Heart left ventricle (tissue), 16 donors: ENCODE results near the gene DDB1. TPM values are rescaled to one million over a fixed set of nuclear protein-coding genes. Genes with fewer than 3 reads are reported as not detected.
A peak's percentile ranks its signal among the peaks of the same experiment; 100 is the strongest.

Experiments used
- ATAC-seq, 4 donors: fragments of 200-7000 bp; cut with Tn5 transposase; one replicate each; pipeline ENCODE4 v1.9.1; 2020 to 2022; ENCODE audit warnings: moderate library complexity in 4 of 4, mild to moderate bottlenecking in 3 of 4, moderate number of reproducible peaks in 1 of 4
- DNase-seq, 5 donors: peaks; one replicate each; pipeline ENCODE4 v3.0.0-alpha.2; 2020
- H3K27ac ChIP-seq, 12 donors: fragments of 200-600 bp; sonication (generic) in 4 of 12; one replicate each; pipeline versions ENCODE4 v1.5.0 to v1.8.0; 2016 to 2022; ENCODE audit warnings: mild to moderate bottlenecking in 2 of 12
- H3K27me3 ChIP-seq, 9 donors: fragments of 200-600 bp; sonication (generic) in 2 of 9; one replicate each; pipeline versions ENCODE4 v1.5.1 to v1.8.0; 2016 to 2022; ENCODE audit warnings: mild to moderate bottlenecking in 3 of 9
- H3K36me3 ChIP-seq, 9 donors: fragments of 200-600 bp; sonication (generic) in 2 of 9; one replicate each; pipeline versions ENCODE4 v1.5.0 to v1.8.0; 2018 to 2022; ENCODE audit warnings: mild to moderate bottlenecking in 2 of 9
- H3K4me1 ChIP-seq, 12 donors: fragments of 200-600 bp; sonication (generic) in 4 of 12; one replicate each; pipeline versions ENCODE4 v1.5.0 to v1.8.0; 2016 to 2022; ENCODE audit warnings: mild to moderate bottlenecking in 3 of 12
- H3K4me3 ChIP-seq, 12 donors: fragments of 200-600 bp; sonication (generic) in 4 of 12; one replicate each; pipeline versions ENCODE4 v1.5.0 to v1.8.0; 2017 to 2022; ENCODE audit warnings: mild to moderate bottlenecking in 9 of 12, moderate library complexity in 4 of 12
- H3K9me3 ChIP-seq, 12 donors: fragments of 200-600 bp; sonication (generic) in 4 of 12; one replicate each; pipeline versions ENCODE4 v1.5.0 to v1.8.0; 2016 to 2022; ENCODE audit warnings: mild to moderate bottlenecking in 1 of 12
- CTCF ChIP-seq, 12 donors: fragments of 200-600 bp; sonication (generic) in 4 of 12; IDR thresholded peaks; one replicate each; pipeline versions ENCODE4 v1.5.0 to v1.8.0; 2018 to 2022; ENCODE audit warnings: antibody characterized with exemption in 12 of 12, mild to moderate bottlenecking in 5 of 12
- POLR2A ChIP-seq, 2 donors: fragments of 450-650 bp; IDR thresholded peaks; one replicate each; pipeline ENCODE4 v1.6.1; 2017; ENCODE audit warnings: antibody characterized with exemption in 2 of 2, mild to moderate bottlenecking in 2 of 2, moderate library complexity in 2 of 2
- WGBS, 4 donors: extraction: QIAGEN DNeasy Blood & Tissue Kit in 2 of 4; methylation state at CpG; one replicate each; pipeline versions ENCODE4 v1.1.5 to v1.1.7; 2013 to 2018; 5-methylcytosine and 5-hydroxymethylcytosine counted together
- intact Hi-C, 10 donors: fragments of 100-400 bp; cut with DNase I; formaldehyde crosslinking; loops; one replicate each; pipeline versions ENCODE4 v1.11.1 to v1.14.2; 2022
- polyA plus RNA-seq, 2 donors: library from polyadenylated mRNA; stranded (reverse); fragments of 200-250 nt; gene quantifications; one replicate each; pipeline ENCODE4 v1.2.3, GENCODE V29; 2013
- total RNA-seq, 9 donors: library from RNA; depleted of rRNA in 2 of 9; stranded (reverse); fragments of >200 nt in 2 of 9; fragmentation: NEBNext Ultra II Directional in 3 of 9; extraction: Animal tissue kit (Norgen Biotek cat#: 25700) in 3 of 9; gene quantifications; one replicate each; pipeline versions ENCODE4 v1.1.0 to v1.2.4, GENCODE V29; 2016 to 2023
- donor health status: ischemic (EF 13 %, LVEDD 7.1; RV severe dilation, severe dysfunction).
- donor health status: healthy with polysubstance abuse.
- donor health status: DM: no; HTN: yes; CAD: no.
- donor health status: DM: no; HTN: no; CAD: no.
- donor health status: ischemic (EF 25% LVEDD 6.9; RV normal size, moderate dysfunction).
- donor health status: ischemic (EF 25% LVEDD 5.7; RV mildly dilated, moderate dysfunction).
- donor health status: healthy.
- donor health status: DM: yes; HTN: yes; CAD: no.
- donor health status: ischemic (EF 35%, LVEDD 5.7; RV mildly dilated, moderate dysfunction).
- donor health status: nonischemic (EF 11% LVEDD 7.7; RV severe dilation, severe dysfunction).
- donor health status: DM: yes; HTN: yes; CAD: no.
- donor health status: PGD.
- donor health status: ischemic (EF 29% LVEDD 5.4; RV normal size, mild dysfunction).
- donor health status: nonischemic (EF 23%, LVEDD 6.1; RV moderate dilation, normal function).

DDB1 gene
- total and polyA plus RNA-seq, 11 donors = 78.8 to 158 (median 130) TPM

- TF ChIP-seq POLR2A (IDR thresholded peaks at IDR 0.05) = no peak
- TF ChIP-seq CTCF (IDR thresholded peaks at IDR 0.05) = no peak
- ATAC-seq (no peak), DNase-seq (no peak)
- peaks cover 0 to 27% (median 17%) of the 10 kb centered on the region in 9 donors for H3K36me3 ChIP-seq
- no peak overlapping the region for H3K4me3 ChIP-seq
- peaks cover 0 to 12% (median 0%) of the 10 kb centered on the region in 12 donors for H3K4me1 ChIP-seq
- WGBS, 4 donors = 91 to 96% (median 94%) methylated on average over 6 of the region's 6 CpGs
- H3K9me3 ChIP-seq = no peaks in the 10 kb centered on the region
- no peaks in the 10 kb centered on the region for H3K27me3 ChIP-seq
- intact Hi-C loops = no loop called here
- H3K27ac ChIP-seq = no peak overlapping the region
These were observed 44.7 kb upstream of the DDB1 start for GRCh38 chr11:61377461-61378160.

GRCh38 chr11:61375761-61376108 is 42.8 kb upstream of the DDB1 start:
- no peak for DNase-seq
- TF ChIP-seq CTCF (IDR thresholded peaks at IDR 0.05) (no peak), POLR2A (IDR thresholded peaks at IDR 0.05) (no peak)
- Histone ChIP-seq H3K27me3 (no peaks in the 10 kb centered on the region), H3K9me3 (no peaks in the 10 kb centered on the region), H3K4me1 (peaks cover 0 to 12% (median 0%) of the 10 kb centered on the region in 12 donors), H3K27ac (no peak overlapping the region), H3K4me3 (no peak overlapping the region), H3K36me3 (peaks cover 0 to 29% (median 19%) of the 10 kb centered on the region in 9 donors)
- WGBS, 4 donors = 69 to 78% (median 76%) methylated on average over 6 of the region's 6 CpGs
- ATAC-seq = no peak
- intact Hi-C loops = no loop called here

- H3K9me3 ChIP-seq = no peaks in the 10 kb centered on the region
- H3K27me3 ChIP-seq = no peaks in the 10 kb centered on the region
- no peak overlapping the region for H3K27ac ChIP-seq
- DNase-seq = no peak
- WGBS, 4 donors = 82 to 94% (median 92%) methylated on average over 8 of the region's 8 CpGs
- peaks cover 0 to 54% (median 47%) of the 10 kb centered on the region in 9 donors for H3K36me3 ChIP-seq
- no peak overlapping the region for H3K4me3 ChIP-seq
- ATAC-seq = no peak
- intact Hi-C loops = no loop called here
- peaks cover 0 to 13% (median 0%) of the 10 kb centered on the region in 12 donors for H3K4me1 ChIP-seq
- TF ChIP-seq CTCF (IDR thresholded peaks at IDR 0.05) (no peak), POLR2A (IDR thresholded peaks at IDR 0.05) (no peak)
These were observed 39.9 kb upstream of the DDB1 start for GRCh38 chr11:61372659-61373420.

GRCh38 chr11:61370349-61371005 is 37.6 kb upstream of the DDB1 start:
- H3K27ac ChIP-seq = peak overlapping the region in 3 of 12 donors; percentile 1 to 49 (median 7)

More at GRCh38 chr11:61370349-61371005, 37.6 kb upstream of the DDB1 start:
- DNase-seq (no peak), ATAC-seq (no peak)
- peaks cover 0 to 66% (median 60%) of the 10 kb centered on the region in 9 donors for H3K36me3 ChIP-seq
- H3K9me3 ChIP-seq = no peaks in the 10 kb centered on the region
- WGBS, 4 donors = 89 to 95% (median 92%) methylated on average over 8 of the region's 8 CpGs
- intact Hi-C loops = no loop called here
- H3K4me3 ChIP-seq = no peak overlapping the region
- no peaks in the 10 kb centered on the region for H3K27me3 ChIP-seq
- H3K4me1 ChIP-seq = peaks cover 0 to 13% (median 0%) of the 10 kb centered on the region in 12 donors
- no peak for TF ChIP-seq POLR2A (IDR thresholded peaks at IDR 0.05)
- no peak for TF ChIP-seq CTCF (IDR thresholded peaks at IDR 0.05)
